Retina (tissue), 1 donor: Measurements from ENCODE around the gene AS3MT.

ENCODE experiments used
- DNase-seq: peaks from one replicate; pipeline ENCODE4 v3.0.0-alpha.2; 2016

AS3MT gene

DNA sequence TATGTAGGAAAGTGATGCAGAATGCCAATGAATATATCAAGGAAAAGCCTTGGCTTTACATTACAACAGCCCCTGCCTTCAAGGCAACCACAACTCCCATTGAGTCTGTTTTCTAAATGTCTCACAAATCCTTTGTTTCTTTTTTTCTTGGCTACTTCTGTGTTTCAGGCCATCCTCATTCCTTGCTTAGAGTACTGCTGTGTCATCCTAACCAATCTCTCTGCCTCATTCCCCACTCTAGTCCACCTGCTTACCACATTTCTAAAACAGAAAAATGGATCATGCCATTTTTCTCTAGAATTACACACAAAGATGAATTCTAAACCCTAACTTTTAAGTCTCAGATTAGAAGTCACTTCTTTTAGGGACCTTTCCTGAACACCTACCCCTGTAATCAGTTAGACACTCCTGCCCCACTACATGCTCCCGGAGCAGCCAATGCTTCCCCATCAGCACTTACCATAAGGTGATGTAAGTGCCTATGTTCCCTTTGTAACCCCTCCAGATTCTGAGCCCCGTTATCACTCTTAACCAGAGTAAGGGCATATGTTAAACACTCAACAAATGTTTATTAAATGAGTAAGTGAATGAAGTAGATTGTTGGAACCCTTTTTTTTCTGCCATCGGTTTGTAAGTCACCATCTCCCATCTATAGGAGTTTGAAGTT is 12.4 kb upstream of the AS3MT start:
- no peak for DNase-seq

DNA sequence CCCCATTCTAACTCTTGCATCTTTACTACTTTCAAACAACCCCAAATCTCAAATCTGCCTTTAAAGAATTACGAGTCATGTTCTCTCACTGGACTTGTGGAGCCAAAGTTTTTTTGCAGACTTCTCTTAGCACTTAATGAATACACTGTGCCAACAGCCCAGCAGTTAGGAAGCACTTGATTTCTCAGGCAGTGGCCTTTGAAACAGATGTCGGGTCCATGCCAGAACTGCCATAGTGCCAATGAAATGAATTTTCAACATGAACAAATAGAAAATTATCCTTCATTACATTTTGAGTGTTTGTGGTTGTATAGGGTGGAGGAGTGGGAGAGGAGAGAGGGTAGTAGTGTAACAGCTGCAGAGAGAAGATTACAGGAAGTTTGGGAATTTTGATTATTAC is 9.4 kb upstream of the AS3MT start:
- DNase-seq: no peak

- no peak for DNase-seq
These were observed 5.6 kb upstream of the AS3MT start for GRCh38 chr10:102863660-102864059.

GRCh38 chr10:102865620-102866019 is 3.6 kb upstream of the AS3MT start:
- no peak for DNase-seq

DNA sequence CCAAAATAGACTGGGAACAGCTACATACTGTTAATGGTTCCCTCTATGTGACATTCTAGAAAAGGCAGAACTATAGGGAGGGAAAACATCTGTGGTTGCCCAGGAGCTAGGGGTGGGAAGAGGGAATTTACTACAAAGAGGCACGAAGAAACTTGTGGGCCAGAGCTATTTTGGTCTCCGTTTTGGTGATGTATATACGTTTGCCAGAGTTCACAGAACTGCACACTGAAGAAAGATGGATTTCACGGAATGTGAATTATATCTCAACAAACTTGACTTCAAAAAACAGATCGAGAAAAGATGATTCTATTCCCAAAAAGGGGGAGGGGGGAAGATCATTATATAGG is 386 bp upstream of the AS3MT start:
- no peak for DNase-seq

DNA sequence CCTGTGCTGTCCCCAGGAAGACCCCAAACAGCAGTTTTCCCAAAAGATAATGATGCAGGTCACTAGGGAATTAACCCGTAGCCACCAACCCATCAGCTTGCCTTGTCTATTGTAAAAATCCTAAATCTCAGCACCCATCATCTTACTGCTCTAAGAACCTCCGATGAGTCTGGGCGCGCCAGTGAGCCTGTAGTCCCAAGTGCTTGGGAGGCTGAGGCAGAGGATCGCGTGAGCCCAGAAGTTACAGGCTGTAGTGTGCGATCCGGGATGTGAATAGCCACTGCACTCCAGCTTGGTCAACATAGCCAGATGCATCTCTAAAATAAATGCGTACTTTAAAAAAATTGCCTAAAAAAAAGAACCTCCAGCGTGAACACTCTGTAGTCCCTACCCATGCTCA is 951 bp downstream of the AS3MT start:
- DNase-seq: no peak

- DNase-seq: no peak
These were observed 2.9 kb downstream of the AS3MT start for GRCh38 chr10:102872163-102872562.

DNA sequence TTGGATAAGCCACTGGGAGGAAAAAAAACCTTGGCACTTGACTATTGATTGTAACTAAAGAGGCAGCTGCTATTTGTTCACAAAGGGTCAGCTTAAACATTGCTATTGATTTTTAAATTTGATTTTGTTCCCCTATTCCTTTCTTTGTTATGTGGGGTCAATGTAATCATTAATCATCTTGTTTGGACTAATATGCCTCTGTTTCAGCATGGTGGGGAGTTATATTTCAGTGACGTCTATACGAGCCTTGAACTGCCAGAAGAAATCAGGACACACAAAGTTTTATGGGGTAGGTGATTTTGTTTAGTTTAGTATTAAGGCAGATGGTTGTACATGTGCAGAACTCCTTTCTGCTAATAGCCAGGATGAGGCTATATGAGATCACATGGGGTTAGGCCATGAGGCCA is 7.5 kb downstream of the AS3MT start:
- DNase-seq: no peak

DNA sequence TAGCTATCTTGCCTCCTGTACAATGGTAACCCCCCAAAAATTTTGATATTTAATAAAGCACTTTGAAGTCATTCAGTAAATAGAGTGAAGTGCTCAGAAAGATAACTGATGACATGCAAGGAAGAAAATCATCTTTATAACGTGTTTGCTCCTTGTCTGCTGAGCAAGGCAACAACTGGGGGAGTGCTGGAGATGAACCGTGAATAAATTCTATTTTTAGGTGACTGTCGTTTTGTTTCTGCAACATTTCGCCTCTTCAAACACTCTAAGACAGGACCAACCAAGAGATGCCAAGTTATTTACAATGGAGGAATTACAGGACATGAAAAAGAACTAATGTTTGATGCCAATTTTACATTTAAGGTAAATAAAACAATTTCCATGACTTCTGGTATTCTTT is 9.4 kb downstream of the AS3MT start:
- no peak for DNase-seq

DNA sequence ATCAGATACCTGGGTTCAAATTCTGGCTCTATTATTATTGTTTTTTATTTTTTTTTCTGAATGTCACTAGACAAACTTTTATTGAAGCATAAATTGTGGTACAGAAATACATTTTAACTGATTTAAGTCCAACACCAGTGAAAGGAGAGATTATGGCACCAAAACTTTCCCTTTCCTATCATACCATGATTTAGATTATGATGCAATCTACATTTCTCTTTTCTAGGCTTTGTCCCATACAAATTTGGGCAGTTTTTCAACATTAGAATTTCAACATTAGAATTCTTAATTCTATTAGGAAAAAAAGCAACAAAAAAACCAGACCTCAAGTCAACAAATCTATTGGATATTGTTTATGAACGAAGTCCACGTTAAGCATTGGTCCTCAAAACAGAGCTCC is 11.0 kb downstream of the AS3MT start:
- DNase-seq: no peak

DNA sequence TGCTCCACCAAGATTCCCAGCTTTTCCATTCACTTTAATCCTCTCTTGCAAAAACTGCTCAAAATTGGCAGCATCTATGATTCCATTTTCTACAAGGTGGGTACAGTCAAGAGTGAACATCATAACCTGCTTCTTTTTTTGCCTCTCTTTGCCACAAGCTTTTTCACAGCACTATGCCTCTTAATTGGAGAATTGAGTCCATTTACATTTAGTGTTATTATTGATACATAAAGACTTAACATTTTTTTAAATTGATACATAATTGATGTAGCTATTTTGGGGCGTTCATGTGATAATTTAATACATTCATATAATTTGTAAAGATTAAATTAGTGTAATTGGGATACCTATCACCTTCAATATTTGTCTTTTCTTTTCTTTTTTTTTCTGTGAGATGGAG is 18.8 kb downstream of the AS3MT start:
- DNase-seq: no peak

- no peak for DNase-seq
These were observed 25.4 kb downstream of the AS3MT start for GRCh38 chr10:102894466-102895213.

DNA sequence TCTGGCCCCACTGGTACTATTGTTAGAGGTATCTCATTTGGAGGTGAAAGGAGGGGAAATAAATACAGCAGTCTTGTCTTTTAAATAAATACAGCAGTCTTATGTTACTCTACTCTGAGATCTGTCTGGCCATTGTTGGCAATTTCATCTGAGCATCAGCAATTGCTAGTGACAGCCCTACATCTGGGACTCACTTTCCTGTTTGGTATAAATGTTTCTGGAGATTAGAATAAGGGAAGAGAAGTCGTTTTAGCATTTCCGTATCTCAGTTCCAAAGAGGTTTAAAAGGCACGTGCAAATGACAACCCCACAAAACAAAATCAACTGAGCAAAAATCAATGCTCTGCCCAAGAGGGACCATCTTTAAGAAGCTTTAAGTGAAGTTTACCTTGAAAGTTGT is 30.7 kb downstream of the AS3MT start:
- DNase-seq: no peak

DNA sequence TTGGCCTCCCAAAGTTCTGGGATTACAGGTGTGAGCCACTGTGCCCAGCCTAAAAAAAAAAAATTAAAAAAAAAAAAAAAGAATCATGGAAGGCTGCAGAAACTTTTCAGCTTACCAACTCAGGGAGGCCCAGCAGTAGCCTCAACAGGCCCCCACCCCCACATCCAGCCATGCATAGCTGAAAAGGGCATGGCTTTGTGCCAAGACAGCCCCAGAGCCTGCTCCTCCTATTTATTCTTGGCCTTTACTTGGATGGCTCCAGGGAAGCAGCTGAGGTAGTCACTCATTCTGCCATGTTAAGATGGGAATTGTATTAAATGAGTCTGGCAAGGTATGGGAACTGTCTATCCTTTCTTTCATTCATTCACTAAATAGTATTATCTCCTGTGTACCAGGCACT is 35.1 kb downstream of the AS3MT start:
- DNase-seq: no peak

GRCh38 chr10:102906507-102906906 is 37.2 kb downstream of the AS3MT start:
- DNase-seq: no peak

DNA sequence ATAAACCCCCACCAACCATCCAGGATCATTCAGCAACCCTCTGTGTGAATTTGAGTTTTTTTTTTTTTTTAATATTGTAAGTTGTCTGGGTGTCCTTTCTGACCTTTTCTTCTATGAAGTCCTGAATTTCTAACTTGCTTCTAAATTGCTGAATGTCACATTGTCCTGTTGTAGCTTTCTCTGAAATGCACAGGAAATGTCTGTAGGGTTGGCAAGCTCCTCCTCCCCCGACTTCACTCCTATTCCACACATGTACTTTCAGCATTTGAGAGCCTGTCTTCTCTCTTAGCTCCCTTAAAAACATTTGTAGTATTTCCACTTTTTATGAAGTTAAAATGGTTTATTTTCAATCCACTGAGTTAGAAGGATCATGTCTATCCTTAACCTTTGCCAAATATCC is 45.5 kb downstream of the AS3MT start:
- no peak for DNase-seq

- no peak for DNase-seq
These were observed 46.9 kb downstream of the AS3MT start for GRCh38 chr10:102916173-102916572.

DNA sequence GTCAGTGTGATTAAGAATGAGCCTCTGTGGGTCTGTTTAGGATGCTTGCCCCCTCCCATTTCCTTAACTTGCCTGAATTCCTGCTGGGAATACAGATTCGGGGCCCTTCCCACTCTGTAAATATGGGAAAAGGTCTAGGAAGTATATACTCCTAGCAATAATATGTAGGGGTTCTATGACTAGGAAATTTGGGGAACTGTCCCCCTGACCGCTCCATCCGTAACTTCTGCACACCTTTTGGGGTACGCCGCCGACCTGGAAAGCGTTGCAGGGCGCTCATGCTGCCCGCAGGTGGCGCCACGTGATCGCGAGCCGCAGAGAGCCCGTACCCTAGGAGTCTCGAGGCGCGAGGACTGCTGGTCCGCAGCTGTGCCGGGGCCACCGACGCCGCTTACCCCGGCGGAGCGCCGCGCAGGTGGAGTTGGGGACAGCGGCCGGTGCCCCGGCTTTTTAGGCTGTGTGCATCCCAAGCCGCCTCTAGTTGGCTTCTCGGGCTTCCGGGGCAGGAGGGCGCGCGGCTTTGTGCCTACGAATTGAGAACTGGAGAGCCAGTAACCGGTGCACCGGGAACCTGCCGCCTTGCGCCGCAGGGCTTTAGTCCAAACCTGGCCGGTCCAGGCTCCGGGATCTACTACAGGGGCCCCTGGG is 48.2 kb downstream of the AS3MT start:
- DNase-seq: peak; percentile 96

GRCh38 chr10:102917962-102918816 is 48.9 kb downstream of the AS3MT start, which contains the start of gene CNNM2:
Gene CNNM2, plus strand, starts transcription at chr10:102918294. Its CDS starts 187 bp downstream, at chr10:102918481.
- DNase-seq: peak; percentile 100

DNA sequence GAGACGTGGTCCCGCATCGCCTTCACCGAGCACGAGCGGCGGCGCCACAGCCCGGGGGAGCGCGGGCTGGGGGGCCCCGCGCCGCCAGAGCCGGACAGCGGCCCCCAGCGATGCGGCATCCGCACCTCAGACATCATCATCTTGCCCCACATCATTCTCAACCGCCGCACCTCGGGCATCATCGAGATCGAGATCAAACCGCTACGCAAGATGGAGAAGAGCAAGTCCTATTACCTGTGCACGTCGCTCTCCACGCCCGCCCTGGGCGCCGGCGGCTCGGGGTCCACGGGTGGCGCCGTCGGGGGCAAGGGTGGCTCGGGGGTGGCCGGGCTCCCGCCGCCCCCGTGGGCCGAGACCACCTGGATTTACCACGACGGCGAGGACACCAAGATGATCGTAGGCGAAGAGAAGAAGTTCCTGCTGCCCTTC is 49.6 kb downstream of the AS3MT start:
- no peak for DNase-seq

DNA sequence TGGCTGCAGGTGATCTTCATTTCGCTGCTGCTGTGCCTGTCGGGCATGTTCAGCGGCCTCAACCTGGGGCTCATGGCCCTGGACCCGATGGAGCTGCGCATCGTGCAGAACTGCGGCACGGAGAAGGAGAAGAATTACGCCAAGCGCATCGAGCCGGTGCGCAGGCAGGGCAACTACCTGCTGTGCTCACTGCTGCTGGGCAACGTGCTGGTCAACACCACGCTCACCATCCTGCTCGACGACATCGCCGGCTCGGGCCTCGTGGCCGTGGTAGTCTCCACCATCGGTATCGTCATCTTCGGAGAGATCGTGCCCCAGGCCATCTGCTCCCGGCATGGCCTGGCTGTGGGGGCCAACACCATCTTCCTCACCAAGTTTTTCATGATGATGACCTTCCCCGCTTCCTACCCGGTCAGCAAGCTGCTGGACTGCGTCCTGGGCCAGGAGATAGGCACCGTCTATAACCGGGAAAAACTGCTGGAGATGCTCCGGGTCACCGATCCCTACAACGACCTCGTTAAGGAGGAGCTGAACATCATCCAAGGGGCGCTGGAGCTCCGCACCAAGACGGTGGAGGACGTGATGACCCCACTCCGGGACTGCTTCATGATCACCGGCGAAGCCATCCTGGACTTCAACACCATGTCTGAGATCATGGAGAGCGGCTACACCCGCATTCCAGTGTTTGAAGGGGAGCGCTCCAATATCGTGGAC is 50.1 kb downstream of the AS3MT start:
- peak; percentile 75 for DNase-seq

DNA sequence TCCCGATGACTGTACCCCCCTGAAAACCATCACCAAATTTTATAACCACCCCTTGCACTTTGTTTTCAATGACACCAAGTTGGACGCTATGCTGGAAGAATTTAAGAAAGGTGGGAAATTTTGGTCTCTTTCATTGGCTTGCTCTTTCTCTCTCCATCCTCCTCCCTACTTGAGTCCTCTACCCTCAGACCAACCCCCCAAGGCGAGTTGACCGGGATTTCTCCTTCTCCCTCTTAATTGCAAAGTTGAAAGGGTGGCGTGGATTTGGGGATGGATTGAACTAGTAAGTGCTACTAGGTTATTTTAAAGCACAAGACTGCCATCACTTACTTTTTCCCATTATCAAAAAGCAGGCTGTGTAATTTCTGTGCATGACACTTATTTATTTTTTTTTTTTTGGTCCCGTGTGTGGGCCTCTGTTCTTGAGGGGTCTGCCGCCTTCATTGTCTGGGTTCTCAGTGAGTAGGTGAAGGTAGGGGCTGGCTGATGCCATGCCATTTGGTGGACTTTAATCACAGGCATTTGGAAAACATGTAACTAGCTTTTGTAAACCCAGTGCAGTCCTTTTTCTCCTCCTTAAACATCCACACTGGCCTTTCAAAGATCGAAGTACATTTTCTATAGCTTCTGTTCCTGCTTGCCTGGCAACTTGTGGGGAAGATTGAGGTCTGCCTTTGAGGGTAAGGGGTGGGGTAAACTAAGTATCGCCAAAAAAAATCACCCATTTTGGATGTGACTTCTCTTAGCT is 50.9 kb downstream of the AS3MT start:
- DNase-seq: peak; percentile 29
